Muscle layer of duodenum (tissue), 2 donors: Measurements from ENCODE around the gene KCNK18.
A peak's percentile ranks its signal among the peaks of the same experiment; 100 is the strongest.

Experiments
- H3K27ac ChIP-seq: one replicate; pipeline ENCODE4 v1.7.0; 2013; ENCODE audit warnings: mild to moderate bottlenecking, low read length
- H3K27me3 ChIP-seq: one replicate; pipeline ENCODE4 v1.7.0; 2013; ENCODE audit warnings: low read depth, mild to moderate bottlenecking, control low read depth, low read length
- H3K36me3 ChIP-seq, 2 donors: one replicate each; pipeline ENCODE4 v1.7.0; 2013; ENCODE audit warnings: low read length in 2 of 2, control low read depth in 1 of 2, mild to moderate bottlenecking in 1 of 2; ENCODE audit not compliant: insufficient read depth in 2 of 2, control insufficient read depth in 1 of 2
- H3K4me1 ChIP-seq, 2 donors: one replicate each; pipeline ENCODE4 v1.7.0; 2013; ENCODE audit warnings: low read length in 2 of 2, mild to moderate bottlenecking in 2 of 2, control low read depth in 1 of 2, moderate library complexity in 1 of 2; ENCODE audit not compliant: insufficient read depth in 2 of 2, control insufficient read depth in 1 of 2
- H3K4me3 ChIP-seq, 2 donors: one replicate each; pipeline ENCODE4 v1.7.0; 2013; ENCODE audit warnings: low read length in 2 of 2, low read depth in 1 of 2, mild to moderate bottlenecking in 1 of 2
- H3K9me3 ChIP-seq, 2 donors: one replicate each; pipeline ENCODE4 v1.7.0; 2013; ENCODE audit warnings: low read length in 2 of 2, control low read depth in 1 of 2, mild to moderate bottlenecking in 1 of 2; ENCODE audit not compliant: control insufficient read depth in 1 of 2
- donor health status: healthy.

The KCNK18 gene

DNA sequence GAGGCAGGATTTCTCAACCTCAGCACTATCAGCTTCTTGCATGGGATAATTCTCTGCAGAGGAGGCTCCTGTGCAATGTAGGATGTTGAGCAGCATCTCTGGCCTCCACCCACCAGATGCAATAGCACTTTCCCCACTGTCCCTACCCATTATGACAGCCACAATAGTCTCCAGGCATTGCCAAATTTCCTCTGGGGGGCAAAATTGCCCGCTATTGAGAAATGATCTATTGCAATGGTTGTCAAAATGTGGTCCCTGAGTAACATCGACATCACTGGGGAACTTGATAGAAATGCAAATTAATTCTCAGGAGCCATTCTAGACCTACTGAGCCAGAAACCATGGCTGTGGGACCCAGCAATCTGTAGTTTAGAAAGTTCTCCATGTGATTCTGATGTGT is 7.0 kb downstream of the KCNK18 start:
- Histone ChIP-seq H3K27ac (no peak overlapping the region), H3K4me1 (no peaks in the 10 kb centered on the region), H3K4me3 (no peak overlapping the region), H3K36me3 (no peaks in the 10 kb centered on the region), H3K27me3 (peaks cover 5% of the 10 kb centered on the region), H3K9me3 (peaks cover 0 to 2% of the 10 kb centered on the region in 2 donors)

DNA sequence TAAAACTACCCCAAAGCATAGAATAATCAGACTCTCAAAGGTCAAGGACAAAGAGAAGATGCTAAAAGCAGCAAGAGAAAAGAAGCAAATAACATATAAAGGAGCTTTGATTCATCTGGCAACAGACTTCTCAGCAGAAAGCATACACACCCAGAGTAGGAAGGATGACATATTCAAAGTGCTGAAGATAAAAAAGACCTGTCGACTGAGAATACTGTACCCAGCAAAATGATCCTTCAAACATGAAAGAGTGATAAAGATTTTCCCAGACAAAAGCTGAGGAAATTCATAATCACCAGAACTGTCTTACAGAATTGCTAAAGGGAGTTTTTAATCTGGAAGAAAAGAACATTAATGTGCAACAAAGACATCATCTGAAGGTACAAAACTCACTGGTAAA is 14.9 kb downstream of the KCNK18 start:
- Histone ChIP-seq H3K4me3 (no peak overlapping the region), H3K9me3 (peaks cover 0 to 11% of the 10 kb centered on the region in 2 donors), H3K27ac (no peak overlapping the region), H3K36me3 (no peaks in the 10 kb centered on the region), H3K4me1 (peaks cover 0 to 13% of the 10 kb centered on the region in 2 donors), H3K27me3 (peaks cover 16% of the 10 kb centered on the region)

DNA sequence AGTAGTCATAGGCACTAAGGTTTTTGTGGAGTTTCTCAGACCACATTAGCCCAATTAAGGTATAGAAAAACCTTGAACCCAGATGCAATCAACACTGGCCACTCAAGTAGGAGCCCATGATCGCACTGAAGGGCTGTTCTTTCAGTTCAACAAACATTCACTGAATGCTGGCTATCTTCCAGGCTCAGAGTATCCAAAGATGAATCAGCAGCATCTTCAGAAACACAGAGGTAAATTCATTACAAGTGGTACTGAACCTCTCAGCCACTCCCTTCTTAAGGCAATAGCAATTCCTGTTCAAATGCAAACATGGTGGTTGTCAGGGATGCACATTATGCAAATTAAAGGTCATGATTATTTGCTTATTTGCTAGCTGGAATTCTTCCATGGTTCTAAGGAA is 17.1 kb downstream of the KCNK18 start:
- Histone ChIP-seq H3K9me3 (peaks cover 0 to 11% of the 10 kb centered on the region in 2 donors), H3K4me3 (no peak overlapping the region), H3K27ac (no peak overlapping the region), H3K27me3 (peaks cover 21% of the 10 kb centered on the region), H3K4me1 (peaks cover 0 to 14% of the 10 kb centered on the region in 2 donors), H3K36me3 (no peaks in the 10 kb centered on the region)

DNA sequence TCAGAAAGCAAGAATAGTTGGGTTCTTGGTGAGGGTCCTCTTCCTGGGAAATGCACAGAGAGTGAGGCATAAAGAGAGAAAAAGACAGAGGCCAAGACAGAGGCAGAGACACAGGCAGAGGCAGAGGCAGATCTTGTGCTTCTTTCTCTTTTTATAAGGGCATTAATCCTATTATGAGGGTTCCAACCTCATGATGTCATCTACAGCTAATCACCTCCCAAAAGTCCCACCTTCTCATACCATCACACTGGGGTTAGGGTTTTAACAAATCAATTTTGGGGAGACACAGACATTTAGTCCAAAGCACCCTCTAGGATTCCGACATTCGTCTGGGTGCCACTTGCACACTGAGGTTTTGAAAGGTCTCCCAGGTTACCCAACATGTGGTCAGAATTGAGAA is 17.8 kb downstream of the KCNK18 start:
- Histone ChIP-seq H3K4me3 (no peak overlapping the region), H3K27me3 (peaks cover 21% of the 10 kb centered on the region), H3K9me3 (peaks cover 0 to 11% of the 10 kb centered on the region in 2 donors), H3K27ac (no peak overlapping the region), H3K4me1 (peaks cover 0 to 14% of the 10 kb centered on the region in 2 donors), H3K36me3 (no peaks in the 10 kb centered on the region)

DNA sequence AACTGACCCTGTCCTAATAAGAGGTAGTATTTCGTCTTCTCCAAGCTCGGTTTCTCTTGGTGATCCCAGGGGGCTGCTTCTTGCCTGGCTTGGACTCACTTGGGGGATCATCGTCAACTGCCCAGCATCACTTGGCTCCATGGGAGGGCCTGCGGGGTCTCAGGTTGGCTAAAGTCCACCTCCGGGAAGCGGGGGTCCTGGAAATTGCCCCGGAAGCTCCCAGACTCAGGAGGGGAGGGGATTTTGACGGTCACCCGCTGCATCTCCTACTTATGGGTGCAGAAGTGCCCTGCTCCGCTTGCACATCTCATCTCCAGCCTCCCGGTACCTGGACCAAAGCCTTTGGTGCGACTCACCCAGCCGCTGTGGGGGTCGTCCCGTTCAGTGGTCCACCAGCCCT is 18.7 kb downstream of the KCNK18 start:
- H3K36me3 ChIP-seq = no peaks in the 10 kb centered on the region
- no peak overlapping the region for H3K27ac ChIP-seq
- peaks cover 0 to 11% of the 10 kb centered on the region in 2 donors for H3K9me3 ChIP-seq
- H3K4me3 ChIP-seq = peak overlapping the region in 1 of 2 donors; percentile 70
- peaks cover 21% of the 10 kb centered on the region for H3K27me3 ChIP-seq
- H3K4me1 ChIP-seq = peaks cover 0 to 14% of the 10 kb centered on the region in 2 donors

DNA sequence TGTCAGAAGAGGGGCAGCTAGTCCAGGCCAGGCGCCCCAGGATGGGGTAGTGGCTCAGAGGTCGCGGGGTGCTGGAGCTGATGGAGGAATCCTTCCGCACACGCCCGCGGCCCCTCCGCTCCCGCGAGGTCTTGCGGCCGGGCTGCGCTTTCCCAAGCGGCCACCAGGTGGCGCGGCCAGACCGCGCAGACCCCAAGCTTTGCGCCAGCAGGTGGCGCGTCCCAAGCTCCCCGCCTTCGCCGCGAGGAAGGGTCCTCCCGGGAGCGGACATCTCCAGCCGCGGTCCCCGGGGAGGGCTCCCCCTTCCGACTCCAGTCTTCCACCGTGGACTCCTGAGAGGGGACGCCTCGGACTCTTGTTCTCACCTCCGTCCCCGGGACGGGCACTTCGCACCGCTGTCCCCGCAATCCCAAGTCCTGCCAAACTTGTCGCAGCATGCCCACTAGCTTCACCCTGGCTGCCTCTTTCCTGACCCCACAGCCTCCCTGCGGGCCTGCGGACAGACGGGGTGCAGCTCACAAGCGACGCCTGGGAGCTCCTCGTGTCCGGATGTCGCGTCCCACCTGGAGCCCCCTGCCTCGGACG is 19.4 kb downstream of the KCNK18 start:
- Histone ChIP-seq H3K27ac (no peak overlapping the region), H3K9me3 (peaks cover 0 to 11% of the 10 kb centered on the region in 2 donors), H3K27me3 (peaks cover 21% of the 10 kb centered on the region), H3K4me3 (peak overlapping the region; percentile 70 to 71), H3K36me3 (no peaks in the 10 kb centered on the region), H3K4me1 (peaks cover 0 to 14% of the 10 kb centered on the region in 2 donors)

DNA sequence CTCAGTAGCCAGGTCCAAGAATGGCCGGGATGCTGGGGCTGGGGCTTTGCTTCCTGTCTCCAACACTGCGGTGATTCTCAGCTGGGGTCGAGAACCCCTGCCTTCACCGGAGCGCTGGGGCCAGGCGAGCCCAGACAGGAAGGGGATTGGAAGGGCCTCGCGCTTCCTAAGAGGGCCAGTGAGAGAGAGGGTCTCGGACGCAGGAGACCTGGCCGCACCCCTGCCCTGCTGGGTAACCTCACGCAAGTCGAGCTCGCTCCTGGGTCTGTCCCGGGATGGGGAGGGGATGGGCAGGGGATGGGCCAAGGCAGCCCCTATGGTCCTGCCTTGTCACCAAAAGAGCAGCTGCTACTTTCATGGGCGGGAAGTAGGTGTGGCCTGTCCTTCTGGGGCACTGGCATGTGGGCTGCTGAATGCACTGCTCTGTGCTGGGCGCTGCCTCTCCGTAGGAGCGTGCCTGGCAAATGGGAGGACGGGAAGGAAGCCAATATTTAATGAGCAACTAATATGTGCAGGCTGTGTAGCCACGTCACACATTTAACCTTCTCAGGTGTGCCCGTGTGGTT is 20.0 kb downstream of the KCNK18 start:
- H3K4me1 ChIP-seq = peaks cover 0 to 14% of the 10 kb centered on the region in 2 donors
- no peak overlapping the region for H3K27ac ChIP-seq
- no peaks in the 10 kb centered on the region for H3K36me3 ChIP-seq
- peaks cover 21% of the 10 kb centered on the region for H3K27me3 ChIP-seq
- peak overlapping the region; percentile 70 to 71 for H3K4me3 ChIP-seq
- peaks cover 0 to 6% of the 10 kb centered on the region in 2 donors for H3K9me3 ChIP-seq

DNA sequence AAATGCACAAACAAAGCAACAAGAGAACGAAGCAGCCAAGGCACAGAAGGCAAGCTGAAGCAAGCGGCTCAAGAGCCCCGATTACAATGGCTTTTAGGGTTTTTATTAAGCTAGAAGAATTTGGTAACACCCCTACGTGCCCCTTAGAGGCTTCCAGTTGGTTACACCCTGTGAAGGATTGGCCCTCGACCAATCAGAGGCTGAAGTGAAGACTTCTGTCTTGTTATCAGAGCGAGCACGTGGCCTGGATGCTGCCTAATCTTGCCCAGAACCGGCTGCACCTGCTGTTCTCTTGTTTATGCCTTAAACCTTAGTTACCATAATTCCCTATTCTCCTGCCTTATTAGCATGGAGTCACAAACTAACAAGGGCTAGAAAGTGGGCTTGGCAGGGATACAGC is 21.4 kb downstream of the KCNK18 start:
- H3K27me3 ChIP-seq = peaks cover 21% of the 10 kb centered on the region
- H3K4me3 ChIP-seq = no peak overlapping the region
- H3K4me1 ChIP-seq = peaks cover 0 to 14% of the 10 kb centered on the region in 2 donors
- no peaks in the 10 kb centered on the region for H3K9me3 ChIP-seq
- no peak overlapping the region for H3K27ac ChIP-seq
- no peaks in the 10 kb centered on the region for H3K36me3 ChIP-seq

DNA sequence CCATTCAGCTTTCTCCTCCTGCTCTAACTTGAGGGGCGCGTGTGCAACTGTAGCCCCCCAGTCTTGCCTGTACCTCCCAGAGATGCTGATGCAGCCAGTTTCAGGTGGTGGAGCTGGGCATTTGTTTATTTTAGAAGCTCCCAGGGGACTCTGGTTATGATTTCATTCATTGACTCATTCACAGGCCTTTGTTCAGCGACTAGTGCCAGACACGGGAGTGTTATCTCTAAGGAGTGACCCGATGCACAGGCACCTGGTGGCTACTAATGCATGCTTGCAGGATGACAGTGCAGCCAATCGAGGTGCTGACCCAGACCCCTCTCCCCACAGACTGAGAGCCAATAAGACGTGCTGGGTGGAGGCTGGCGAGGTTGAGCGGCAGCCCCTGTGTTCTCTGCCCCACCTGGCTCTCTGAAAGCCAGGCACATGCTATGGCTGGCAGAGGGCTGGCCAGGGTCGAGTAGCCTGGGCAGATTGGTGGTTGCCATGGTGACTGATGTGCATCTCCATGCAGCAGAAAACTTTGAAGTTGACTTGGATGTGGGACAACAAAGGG is 23.9 kb downstream of the KCNK18 start:
- H3K4me3 ChIP-seq = no peak overlapping the region
- peaks cover 0 to 11% of the 10 kb centered on the region in 2 donors for H3K4me1 ChIP-seq
- H3K36me3 ChIP-seq = no peaks in the 10 kb centered on the region
- H3K9me3 ChIP-seq = no peaks in the 10 kb centered on the region
- no peak overlapping the region for H3K27ac ChIP-seq
- H3K27me3 ChIP-seq = peaks cover 13% of the 10 kb centered on the region

DNA sequence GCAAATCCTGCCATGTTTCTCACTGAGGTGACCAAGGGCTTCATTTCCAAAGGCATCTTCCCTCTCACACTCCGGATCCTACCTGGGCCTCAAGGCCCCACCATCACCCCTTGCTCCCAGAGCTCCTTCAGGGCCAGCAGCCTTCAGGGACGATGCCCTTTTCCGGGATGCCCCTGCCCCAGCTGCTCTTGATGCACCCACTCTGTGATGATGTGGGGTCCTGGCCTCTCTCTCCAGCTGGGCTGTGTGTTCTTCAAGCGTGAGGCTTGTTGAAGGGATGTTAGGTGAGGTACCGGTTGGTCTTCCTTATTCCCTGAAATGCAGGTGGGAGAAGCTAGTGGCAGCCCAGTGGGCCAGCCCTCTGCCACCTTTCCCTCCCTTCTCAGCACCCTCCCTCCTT is 25.3 kb downstream of the KCNK18 start:
- no peaks in the 10 kb centered on the region for H3K4me1 ChIP-seq
- peaks cover 11% of the 10 kb centered on the region for H3K27me3 ChIP-seq
- no peak overlapping the region for H3K27ac ChIP-seq
- H3K9me3 ChIP-seq = no peaks in the 10 kb centered on the region
- H3K4me3 ChIP-seq = no peak overlapping the region
- no peaks in the 10 kb centered on the region for H3K36me3 ChIP-seq

DNA sequence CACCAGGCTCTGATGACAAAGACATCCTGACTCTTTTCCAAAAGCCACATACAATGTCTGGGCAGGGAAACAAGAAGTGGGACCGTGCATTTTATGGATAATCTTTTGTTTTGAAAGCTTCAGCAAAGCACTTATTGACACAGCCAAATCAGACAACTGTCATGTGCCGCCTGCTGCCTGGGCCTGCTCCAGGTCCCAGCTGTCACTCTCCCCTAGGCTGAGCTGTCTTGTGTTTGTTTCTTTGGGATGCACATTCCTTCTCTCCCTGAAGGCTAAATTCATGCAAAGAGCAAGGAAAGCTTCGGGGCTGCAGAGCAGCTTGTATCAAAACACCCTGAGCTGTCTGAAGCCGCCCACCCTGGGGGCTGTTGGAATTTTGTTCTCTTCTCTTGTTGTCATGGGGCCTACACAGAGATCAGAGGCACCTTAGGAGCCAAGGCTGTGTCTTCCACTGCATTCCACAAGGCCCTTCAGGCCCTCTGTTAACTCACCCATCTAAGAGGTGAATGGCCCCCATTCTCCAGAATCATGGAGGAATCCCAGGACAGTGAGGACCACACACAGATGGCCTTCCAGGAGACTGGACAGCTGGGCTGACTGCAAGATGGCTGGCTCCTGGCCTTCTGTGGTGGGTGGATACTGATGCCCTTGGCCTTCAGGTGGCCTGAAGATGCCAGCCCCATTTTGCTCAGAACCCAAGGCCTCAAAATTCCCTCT is 25.8 kb downstream of the KCNK18 start:
- Histone ChIP-seq H3K27me3 (peaks cover 5% of the 10 kb centered on the region), H3K9me3 (no peaks in the 10 kb centered on the region), H3K4me1 (no peaks in the 10 kb centered on the region), H3K4me3 (no peak overlapping the region), H3K36me3 (no peaks in the 10 kb centered on the region), H3K27ac (no peak overlapping the region)
